T1000 (cell line): ENCODE data around the gene ARFGAP2.
"Not testable (repeated sequence)": the region's sequence is repeated elsewhere in the genome, so short reads cannot be mapped to it uniquely, and the experiment has no call there.

Experiments used
- DNase-seq: peaks from one replicate; lab custom pipeline; 2025; ENCODE audit warnings: mixed read lengths; lab: John Stamatoyannopoulos, UW

Gene ARFGAP2

DNA sequence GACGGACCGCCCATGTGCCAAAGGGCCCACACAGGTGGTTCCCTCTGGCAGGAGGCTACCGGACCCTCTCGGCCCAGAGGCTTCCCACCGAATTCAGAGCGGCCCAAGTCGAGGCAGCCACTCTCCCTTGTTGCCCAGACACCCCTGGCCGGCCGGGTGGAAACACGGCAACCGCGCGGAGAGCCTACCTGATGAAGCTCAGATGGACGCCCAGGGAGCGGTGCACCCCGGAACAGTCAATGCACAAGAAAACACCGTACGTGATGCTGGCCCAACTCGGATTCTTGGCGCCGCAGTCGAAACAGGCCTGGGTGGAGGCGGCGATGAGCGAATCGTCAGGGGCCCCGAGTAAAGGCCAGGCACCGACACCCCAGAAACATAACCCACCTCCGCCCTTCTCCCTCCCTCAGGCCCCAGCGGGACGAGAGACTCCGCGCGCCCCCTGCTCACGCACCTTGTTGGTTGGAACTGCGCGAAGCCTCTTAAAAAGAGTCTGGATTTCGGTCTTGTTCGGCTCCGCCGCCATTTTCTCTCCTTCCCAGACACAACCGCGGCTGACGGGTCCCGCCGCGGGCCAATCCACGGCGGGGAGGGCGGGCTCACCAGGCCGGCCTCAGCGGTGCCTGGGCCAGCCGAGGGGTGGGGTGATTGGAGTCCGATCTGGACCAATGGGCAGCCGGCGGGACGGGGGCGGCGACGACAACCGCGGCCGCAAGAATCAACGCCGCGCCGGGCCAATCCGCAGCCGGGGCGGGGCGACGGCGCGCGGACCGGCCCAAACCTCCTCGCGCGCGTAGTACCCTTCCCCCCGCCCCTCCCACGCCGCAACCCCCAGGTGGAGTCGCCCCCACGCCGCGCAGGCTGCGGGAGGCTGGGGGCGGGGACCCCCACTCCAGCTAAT lies at the start of gene ARFGAP2:
Gene ARFGAP2, minus strand, starts transcription at position 552 of the 901 bp plus-strand sequence. Its CDS starts 26 bp downstream, at position 526.
- peak; percentile 82 for DNase-seq

DNA sequence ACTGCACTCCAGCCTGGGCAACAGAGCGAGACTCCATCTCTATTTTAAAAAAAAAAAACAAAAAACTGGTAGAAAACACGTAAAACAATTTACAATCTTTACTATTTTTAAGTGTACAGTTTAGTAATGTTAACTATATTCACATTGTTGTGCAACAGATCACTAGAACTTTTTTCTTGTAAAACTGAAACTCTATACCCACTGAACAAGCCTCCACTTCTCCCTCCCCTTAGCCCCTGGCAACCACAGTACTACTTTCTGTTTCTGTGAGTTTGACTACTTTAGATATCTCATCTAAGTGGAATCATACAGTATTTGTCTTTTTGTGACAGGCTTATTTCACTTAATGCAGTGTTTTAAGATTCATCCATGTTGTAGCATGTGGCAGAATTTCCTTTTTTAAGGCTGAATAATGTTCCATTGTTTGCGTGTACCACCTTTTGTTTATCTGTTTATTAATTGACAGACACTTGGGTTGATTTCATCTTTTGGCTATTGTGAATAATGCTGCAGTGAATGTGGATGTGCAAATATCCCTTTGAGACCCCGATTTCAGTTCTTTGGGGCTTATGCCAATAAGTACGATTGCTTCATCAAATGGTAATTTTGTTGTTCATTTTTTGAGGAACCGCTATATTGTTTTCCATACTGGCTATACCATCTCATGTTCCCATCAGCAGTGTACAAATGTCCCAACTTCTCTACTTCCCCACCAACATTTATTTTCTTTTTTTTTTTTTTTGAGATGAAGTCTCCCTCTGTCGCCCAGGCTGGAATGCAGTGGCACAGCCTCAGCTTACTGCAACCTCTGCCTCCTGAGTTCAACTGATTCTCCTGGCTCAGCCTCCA lies 49.1 kb upstream of the ARFGAP2 start:
- DNase-seq, result no peak

DNA sequence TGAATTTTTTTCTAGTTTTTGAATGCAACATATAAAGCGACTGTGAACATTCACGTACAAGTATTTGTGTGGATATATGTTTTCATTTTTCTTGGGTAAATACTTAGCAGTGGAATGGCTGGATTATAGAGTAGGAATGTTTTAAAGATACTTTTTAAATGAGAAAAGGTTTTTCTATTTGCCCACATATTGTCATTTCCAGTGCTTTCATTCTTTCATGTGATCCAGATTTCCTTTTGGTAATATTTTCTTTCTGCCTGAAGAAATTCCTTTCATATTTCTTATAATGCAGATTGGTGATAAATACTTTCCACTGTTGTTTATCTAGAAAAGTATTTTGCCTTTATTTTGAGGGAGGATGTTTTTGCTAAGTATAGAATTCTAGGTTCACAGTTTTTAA lies 46.0 kb upstream of the ARFGAP2 start:
- no peak for DNase-seq

DNA sequence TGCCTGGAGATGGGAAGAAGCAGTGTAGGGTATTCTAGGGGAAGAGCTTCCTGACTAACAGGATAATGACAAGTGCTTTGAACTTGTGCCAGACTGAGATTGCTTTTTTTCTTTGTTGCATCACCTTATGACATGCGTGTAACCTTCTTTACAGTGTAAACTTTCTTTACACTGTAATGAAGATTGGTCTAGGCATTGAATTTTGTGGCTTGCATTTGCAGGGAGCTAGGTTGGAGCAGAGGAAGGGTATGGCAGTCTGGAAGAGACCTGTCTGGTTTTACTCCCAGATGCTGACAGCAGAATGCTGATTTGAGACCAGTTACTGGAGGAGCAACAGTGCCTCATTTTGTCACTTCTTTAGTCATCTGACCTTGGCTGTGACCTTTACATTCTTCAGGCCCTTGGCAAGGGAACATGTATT lies 43.7 kb upstream of the ARFGAP2 start:
- DNase-seq, result no peak

DNA sequence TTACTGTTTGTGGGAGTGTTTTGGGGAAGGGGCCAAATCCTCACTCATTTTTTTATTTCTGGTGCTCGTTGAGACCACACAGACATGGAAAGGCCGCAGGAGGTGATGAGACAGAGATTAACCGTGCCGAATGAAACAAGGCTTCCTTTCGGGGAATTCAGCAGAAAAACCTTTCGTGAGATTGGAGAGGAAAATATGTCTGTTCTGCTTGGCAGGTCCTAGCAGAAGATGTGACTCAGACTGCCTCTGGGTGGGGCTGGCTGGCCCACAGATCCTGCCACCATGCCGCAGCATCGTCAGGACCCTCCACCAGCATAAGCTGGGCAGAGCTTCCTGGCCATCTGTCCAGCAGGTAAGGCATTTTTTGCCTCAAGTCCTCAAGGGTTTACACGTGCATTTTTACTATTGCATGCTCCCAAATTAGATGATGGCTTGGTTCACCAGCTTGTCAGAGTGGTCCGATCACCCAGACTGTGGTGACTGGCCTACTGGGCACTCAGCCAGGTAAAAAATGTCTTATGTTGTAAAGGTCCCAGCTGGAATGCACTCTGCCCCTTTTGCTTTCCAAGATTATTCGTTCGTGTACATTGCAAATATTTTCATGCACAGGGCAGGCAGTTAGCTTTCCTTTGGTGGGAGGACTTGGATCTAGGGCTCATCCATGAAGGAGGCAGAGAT lies 39.6 kb upstream of the ARFGAP2 start:
- DNase-seq, result peak; percentile 57

DNA sequence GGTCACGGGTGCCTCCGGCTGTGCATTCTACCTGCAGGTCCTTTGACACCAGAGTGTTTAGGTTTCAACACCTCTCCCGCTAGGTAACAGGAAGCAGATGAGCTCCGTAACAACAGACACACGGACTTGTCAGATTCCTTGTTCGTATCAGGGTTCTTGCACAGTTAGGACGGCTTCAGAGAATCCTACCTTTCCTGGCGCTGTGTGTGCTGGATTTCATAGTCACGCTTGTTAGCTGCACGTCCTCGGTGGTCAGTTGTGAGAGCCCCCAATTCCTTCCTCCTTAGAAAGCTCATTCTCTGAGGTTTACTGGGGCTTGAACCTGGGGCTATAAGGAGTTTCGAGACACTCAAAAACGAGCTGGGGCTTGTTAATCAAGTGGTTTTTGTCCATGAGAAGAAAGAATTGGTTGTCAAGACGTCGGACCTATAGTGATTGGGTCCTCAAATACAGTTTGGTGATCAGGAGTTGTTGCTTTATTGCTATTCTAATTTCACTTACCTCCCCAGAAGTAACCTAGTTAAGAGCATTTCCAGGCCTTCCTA lies 38.8 kb upstream of the ARFGAP2 start:
- DNase-seq, result no peak

GRCh38 chr11:47213950-47214565 lies 37.4 kb upstream of the ARFGAP2 start:
- peak; percentile 27 for DNase-seq

DNA sequence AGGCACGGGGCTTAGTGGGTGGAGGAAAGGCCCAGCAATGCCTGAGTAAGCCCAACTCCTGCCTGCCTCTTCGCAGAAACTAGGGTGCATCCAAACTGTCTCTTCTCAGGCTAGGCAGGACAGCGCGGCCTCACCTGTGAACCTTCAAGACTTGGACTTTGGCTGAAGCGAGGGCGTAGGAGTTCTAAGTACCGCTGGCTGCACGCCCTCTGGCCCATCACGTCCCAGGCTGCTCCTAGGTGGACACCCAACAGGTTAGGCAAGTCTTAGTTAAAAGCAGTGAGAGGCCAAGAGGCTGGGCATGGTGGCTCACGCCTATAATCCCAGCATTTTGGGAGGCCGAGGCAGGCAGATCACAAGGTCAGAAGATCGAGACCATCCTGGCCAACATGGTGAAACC lies 36.3 kb upstream of the ARFGAP2 start:
- no peak for DNase-seq

DNA sequence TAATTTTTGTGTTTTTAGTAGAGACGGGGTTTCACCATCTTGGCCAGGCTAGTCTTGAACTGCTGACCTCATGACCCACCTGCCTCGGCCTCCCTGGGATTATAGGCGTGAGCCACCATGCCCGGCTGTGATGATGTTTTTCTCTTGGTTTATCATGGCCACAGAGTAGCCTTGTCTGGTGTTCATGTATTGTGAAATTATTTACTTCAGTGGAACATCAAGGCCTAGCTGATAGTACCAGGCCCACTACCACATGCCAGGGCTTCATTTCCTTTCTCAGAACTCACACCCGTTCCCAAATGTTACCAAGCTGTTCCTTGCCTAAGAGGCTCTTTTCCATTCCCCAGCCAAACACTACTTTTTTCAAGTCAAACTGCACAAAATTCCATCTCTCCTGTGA lies 31.9 kb upstream of the ARFGAP2 start:
- DNase-seq, result no peak

- DNase-seq, result not testable (repeated sequence)
These were observed 31.4 kb upstream of the ARFGAP2 start for GRCh38 chr11:47208008-47208552.

DNA sequence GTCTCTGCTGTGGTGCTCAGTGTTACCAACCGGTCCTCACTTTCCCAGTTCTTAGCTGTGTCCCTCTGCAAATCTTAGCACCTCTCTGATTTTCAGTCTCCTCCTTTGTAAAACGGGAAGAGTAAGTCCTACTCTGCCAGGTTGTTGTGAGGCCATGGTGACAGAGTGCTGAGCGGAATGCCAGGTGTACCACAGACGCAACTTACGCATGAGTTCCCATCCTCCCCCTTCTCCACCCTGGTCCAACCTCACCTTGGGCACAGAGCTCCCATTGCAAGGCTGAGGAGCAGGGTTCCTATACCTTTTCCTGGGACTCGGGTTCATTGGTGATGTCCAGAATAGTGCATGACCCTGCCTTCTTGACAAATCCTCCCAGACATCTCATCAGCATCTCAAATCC lies 30.8 kb upstream of the ARFGAP2 start:
- no peak for DNase-seq

DNA sequence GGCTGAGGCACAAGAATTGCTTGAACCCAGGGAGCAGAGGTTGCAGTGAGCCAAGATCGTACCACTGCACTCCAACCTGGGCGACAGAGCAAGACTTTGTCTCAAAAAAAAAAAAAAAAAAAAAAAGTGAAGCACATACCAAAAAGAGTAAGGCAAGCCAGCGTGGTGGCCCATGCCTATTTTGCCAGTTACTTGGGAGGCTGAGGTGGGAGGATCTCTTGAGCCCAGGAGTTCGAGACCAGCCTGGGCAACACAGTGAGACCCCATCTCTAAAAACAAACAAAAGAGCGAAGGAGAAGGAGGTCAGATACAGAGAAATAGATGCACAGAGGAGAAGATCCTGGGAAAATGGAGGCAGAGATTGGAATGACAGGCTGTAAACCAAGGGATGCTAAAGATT lies 29.9 kb upstream of the ARFGAP2 start:
- DNase-seq, result not testable (repeated sequence)

- no peak for DNase-seq
These were observed 27.9 kb upstream of the ARFGAP2 start for GRCh38 chr11:47204637-47204989.

GRCh38 chr11:47202576-47202975 lies 25.9 kb upstream of the ARFGAP2 start:
- no peak for DNase-seq

DNA sequence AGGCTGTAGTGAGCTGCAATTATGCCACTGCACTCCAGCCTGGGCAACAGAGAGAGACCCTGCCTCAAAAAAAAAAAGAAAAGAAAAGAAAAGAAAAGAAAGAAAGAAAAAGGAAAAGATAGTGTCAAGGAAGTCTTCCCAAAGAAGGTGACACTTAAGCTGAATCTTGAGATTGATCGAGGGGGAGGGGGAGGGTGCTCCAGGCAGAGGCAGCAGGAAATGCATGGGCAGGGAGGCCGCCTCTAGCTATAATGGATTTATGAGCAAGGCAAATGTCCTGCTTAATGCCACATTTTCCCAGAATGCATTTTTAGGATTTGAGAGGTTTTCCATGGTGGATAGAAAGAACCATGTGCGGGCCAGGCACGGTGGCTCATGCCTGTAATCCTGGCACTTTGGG lies 24.3 kb upstream of the ARFGAP2 start:
- DNase-seq, result no peak

DNA sequence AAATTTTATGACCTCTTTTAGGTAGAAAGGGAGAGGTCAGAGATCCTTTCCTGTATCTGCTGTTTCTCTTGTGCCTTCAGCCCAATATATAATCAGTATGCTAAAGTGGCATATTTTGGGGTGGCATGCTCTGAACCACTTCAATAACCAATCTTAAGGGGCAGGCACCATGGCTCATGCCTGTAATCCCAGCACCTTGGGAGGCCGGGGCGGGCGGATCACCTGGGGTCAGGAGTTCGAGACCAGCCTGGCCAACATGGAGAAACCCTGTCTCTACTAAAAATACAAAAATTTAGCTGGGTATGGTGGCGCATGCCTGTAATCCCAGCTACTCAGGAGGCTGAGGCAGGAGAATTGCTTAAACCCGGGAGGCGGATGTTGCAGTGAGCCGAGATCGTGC lies 21.5 kb upstream of the ARFGAP2 start:
- DNase-seq, result not testable (repeated sequence)

DNA sequence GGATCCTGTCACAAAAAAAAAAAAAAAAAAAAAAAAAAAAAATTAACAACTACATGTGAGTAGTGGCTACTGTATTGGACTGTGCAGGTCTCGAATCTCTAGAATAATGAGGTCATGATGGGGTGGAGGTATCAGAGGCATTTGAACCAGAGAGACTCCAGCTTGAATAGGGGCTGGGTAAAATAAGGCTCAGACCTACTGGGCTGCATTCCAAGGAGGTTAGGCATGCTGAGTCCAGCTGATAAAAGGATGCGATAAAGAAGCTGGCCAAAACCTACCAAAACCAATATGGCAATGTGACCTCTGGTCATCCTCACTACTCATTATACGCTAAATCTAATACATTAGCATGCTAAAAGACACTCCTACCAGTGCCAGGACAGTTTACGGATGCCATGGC lies 15.4 kb upstream of the ARFGAP2 start:
- DNase-seq, result no peak

GRCh38 chr11:47191137-47191536 lies 14.5 kb upstream of the ARFGAP2 start:
- not testable (repeated sequence) for DNase-seq

GRCh38 chr11:47189100-47189834 lies 12.6 kb upstream of the ARFGAP2 start:
- DNase-seq, result no peak

DNA sequence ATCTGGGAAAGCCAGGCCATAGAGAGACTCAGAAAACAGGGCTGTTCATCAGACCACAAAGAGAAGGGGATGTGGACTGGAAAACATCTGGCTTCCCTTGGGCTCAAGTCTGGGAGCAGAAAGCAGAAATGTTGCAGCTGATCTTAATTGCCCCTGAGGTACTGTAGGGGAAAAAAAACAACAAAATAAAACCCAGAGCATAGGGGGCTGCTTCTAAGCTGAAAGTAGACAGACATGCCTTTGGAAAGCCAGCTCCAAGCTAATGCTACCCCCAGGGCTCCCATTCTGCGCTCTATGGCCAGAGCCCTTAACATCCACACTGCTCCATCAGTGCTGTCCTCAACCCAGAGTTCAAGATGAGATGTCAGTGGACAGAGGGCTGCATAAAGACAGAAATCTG lies 11.6 kb upstream of the ARFGAP2 start:
- DNase-seq, result no peak

DNA sequence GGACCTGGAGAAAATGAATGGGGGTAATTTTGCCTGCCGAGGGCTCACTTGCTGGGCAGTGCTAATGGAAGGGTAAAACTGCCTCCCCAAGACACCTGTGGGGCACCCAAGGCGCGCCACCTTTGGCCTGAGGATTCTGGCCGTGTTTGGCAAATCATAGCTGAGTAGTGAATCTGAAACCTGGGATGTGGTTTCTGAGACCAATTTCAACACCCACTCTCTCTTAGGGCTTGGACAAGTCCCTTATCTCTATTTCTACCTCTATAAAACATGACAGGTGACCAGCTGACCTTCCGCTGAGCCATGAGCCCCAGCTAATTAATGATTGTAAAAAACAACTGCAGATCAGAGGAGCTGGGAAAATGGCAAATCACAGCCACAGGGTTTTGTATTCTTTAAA lies 11.0 kb upstream of the ARFGAP2 start:
- DNase-seq, result no peak
